Large intestine (tissue), 3 donors: ENCODE measurements around the gene PCDHGA10. TPM values are rescaled to one million over a fixed set of nuclear protein-coding genes. Genes with fewer than 3 reads are reported as not detected.
"Not testable (repeated sequence)": the region's sequence is repeated elsewhere in the genome, so short reads cannot be mapped to it uniquely, and the experiment has no call there.

Experiments used
- DNase-seq, 2 donors: peaks; one replicate each; pipeline versions ENCODE4 v3.0.0 to v3.0.0-alpha.2; 2013
- H3K27ac ChIP-seq: one replicate; pipeline ENCODE4 v1.5.1; 2013; ENCODE audit warnings: low read length
- H3K27me3 ChIP-seq: 2 replicates; pipeline ENCODE4 v1.6.1; 2013; ENCODE audit warnings: low read length; ENCODE audit not compliant: control insufficient read depth, insufficient read depth
- H3K36me3 ChIP-seq: 2 replicates; pipeline ENCODE4 v1.6.1; 2013; ENCODE audit warnings: low read length; ENCODE audit not compliant: control insufficient read depth, insufficient read depth
- H3K4me1 ChIP-seq: one replicate; pipeline ENCODE4 v1.6.1; 2013; ENCODE audit warnings: low read length; ENCODE audit not compliant: control insufficient read depth, insufficient read depth
- H3K4me3 ChIP-seq: one replicate; pipeline ENCODE4 v1.5.1; 2013; ENCODE audit warnings: low read length
- H3K9me3 ChIP-seq: one replicate; pipeline ENCODE4 v1.6.1; 2013; ENCODE audit warnings: mild to moderate bottlenecking, low read depth, low read length, moderate library complexity; ENCODE audit not compliant: control insufficient read depth
- WGBS: methylation state at CpG from one replicate; pipeline ENCODE4 v1.1.5; 2013; ENCODE audit warnings: low lambda C conversion rate; ENCODE audit not compliant: insufficient coverage; 5-methylcytosine and 5-hydroxymethylcytosine counted together
- polyA plus RNA-seq: library from polyadenylated mRNA; unstranded; fragments of 120-200 nt; gene quantifications from one replicate; pipeline ENCODE4 v1.2.1, GENCODE V29; 2013

PCDHGA10 gene
- polyA plus RNA-seq, 1 donor: 2.1 TPM

- not testable (repeated sequence) for H3K36me3 ChIP-seq, H3K27ac ChIP-seq, H3K4me3 ChIP-seq, DNase-seq, H3K4me1 ChIP-seq
- WGBS: no CpG with 5 or more reads among the region's 48 CpGs
- Histone ChIP-seq H3K9me3 (peaks cover 34% of the 10 kb centered on the region), H3K27me3 (peaks cover 39% of the 10 kb centered on the region)
Observed at GRCh38 chr5:141375444-141376155, 37.2 kb upstream of the PCDHGA10 start.

- no peak for DNase-seq
- Histone ChIP-seq H3K27ac (no peak within 1 kb of the TSS), H3K4me3 (peak within 1 kb of the TSS; percentile 5), H3K9me3 (peaks cover 27% of the 10 kb centered on the region), H3K36me3 (no peaks in the 10 kb centered on the region), H3K4me1 (no peaks in the 10 kb centered on the region), H3K27me3 (peaks cover 24% of the 10 kb centered on the region)
- 24% methylated on average over 3 of the region's 37 CpGs for WGBS
Observed at GRCh38 chr5:141382469-141383294, 30.1 kb upstream of the PCDHGA10 start, which contains the start of gene PCDHGA7. PCDHGA7 (plus strand) TSS chr5:141382742; CDS start chr5:141382900, 158 bp downstream.

- Histone ChIP-seq H3K27me3 (peaks cover 27% of the 10 kb centered on the region), H3K9me3 (peaks cover 30% of the 10 kb centered on the region), H3K27ac (no peak overlapping the region)
Observed at GRCh38 chr5:141383345-141383744, 29.4 kb upstream of the PCDHGA10 start.

GRCh38 chr5:141384471-141385267, 28.1 kb upstream of the PCDHGA10 start:
- H3K27ac ChIP-seq: no peak overlapping the region
- H3K36me3 ChIP-seq: no peaks in the 10 kb centered on the region
- peaks cover 41% of the 10 kb centered on the region for H3K9me3 ChIP-seq
- H3K4me1 ChIP-seq: no peaks in the 10 kb centered on the region
- WGBS: no CpG with 5 or more reads among the region's 43 CpGs
- DNase-seq: no peak
- H3K4me3 ChIP-seq: no peak overlapping the region
- H3K27me3 ChIP-seq: peaks cover 38% of the 10 kb centered on the region

More at GRCh38 chr5:141383345-141383744, 29.4 kb upstream of the PCDHGA10 start:
- DNase-seq: no peak
- no CpG with 5 or more reads among the region's 21 CpGs for WGBS
- H3K36me3 ChIP-seq: no peaks in the 10 kb centered on the region
- no peaks in the 10 kb centered on the region for H3K4me1 ChIP-seq
- H3K4me3 ChIP-seq: no peak overlapping the region

- not testable (repeated sequence) for H3K4me1 ChIP-seq, H3K27ac ChIP-seq, H3K4me3 ChIP-seq, H3K36me3 ChIP-seq, DNase-seq
- H3K9me3 ChIP-seq: peaks cover 46% of the 10 kb centered on the region
- H3K27me3 ChIP-seq: peaks cover 42% of the 10 kb centered on the region
- no CpG with 5 or more reads among the region's 40 CpGs for WGBS
Observed at GRCh38 chr5:141387557-141388311, 25.1 kb upstream of the PCDHGA10 start, which contains the start of gene PCDHGB4. PCDHGB4 (plus strand) TSS chr5:141387698; CDS start chr5:141387885, 187 bp downstream.

GRCh38 chr5:141388661-141389060, 24.1 kb upstream of the PCDHGA10 start:
- Histone ChIP-seq H3K27me3 (peaks cover 42% of the 10 kb centered on the region), H3K36me3 (no peaks in the 10 kb centered on the region), H3K4me3 (no peak overlapping the region), H3K4me1 (no peaks in the 10 kb centered on the region), H3K9me3 (peaks cover 48% of the 10 kb centered on the region), H3K27ac (no peak overlapping the region)
- WGBS: 42% methylated on average over 3 of the region's 10 CpGs
- no peak for DNase-seq

- DNase-seq: no peak
- H3K27ac ChIP-seq: no peak overlapping the region
- H3K4me3 ChIP-seq: no peak overlapping the region
- H3K9me3 ChIP-seq: peaks cover 52% of the 10 kb centered on the region
- WGBS: no CpG with 5 or more reads among the region's 77 CpGs
- H3K27me3 ChIP-seq: peaks cover 43% of the 10 kb centered on the region
- no peaks in the 10 kb centered on the region for H3K36me3 ChIP-seq
- H3K4me1 ChIP-seq: no peaks in the 10 kb centered on the region
Observed at GRCh38 chr5:141389153-141390042, 23.4 kb upstream of the PCDHGA10 start.

- Histone ChIP-seq H3K9me3 (peaks cover 56% of the 10 kb centered on the region), H3K4me1 (no peaks in the 10 kb centered on the region), H3K36me3 (no peaks in the 10 kb centered on the region), H3K27me3 (peaks cover 41% of the 10 kb centered on the region), H3K4me3 (no peak within 1 kb of the TSS), H3K27ac (no peak within 1 kb of the TSS)
- whole genome bisulfite sequencing: 36% methylated on average over 2 of the region's 38 CpGs
- DNase-seq: no peak
Observed at GRCh38 chr5:141392429-141393198, 20.2 kb upstream of the PCDHGA10 start, which contains the start of gene PCDHGA8. PCDHGA8 (plus strand) TSS chr5:141392633; CDS start chr5:141392814, 181 bp downstream.
